Neutrophil (primary cell): ENCODE measurements around the gene N4BP2L1.

Experiments used
- H3K27ac ChIP-seq: fragments of 200-600 bp; sonication (generic); 2 replicates; pipeline ENCODE4 v1.5.1; 2016; ENCODE audit warnings: mild to moderate bottlenecking, moderate library complexity
- H3K27me3 ChIP-seq: fragments of 200-600 bp; sonication (generic); 2 replicates; pipeline ENCODE4 v1.6.0; 2016; ENCODE audit warnings: mild to moderate bottlenecking
- H3K36me3 ChIP-seq: fragments of 200-600 bp; sonication (generic); 2 replicates; pipeline ENCODE4 v1.5.1; 2017
- H3K4me1 ChIP-seq, 2 experiments: fragments of 200-600 bp in 1 of 2; sonication (generic) in 1 of 2; 1 replicate in 1 of 2; 2 replicates in 1 of 2; pipeline versions ENCODE4 v1.5.1 to v1.6.1; 2013 to 2016; ENCODE audit warnings: low read depth in 1 of 2, low read length in 1 of 2, mild to moderate bottlenecking in 1 of 2, moderate library complexity in 1 of 2; ENCODE audit not compliant: control insufficient read depth in 1 of 2, insufficient read depth in 1 of 2
- H3K4me3 ChIP-seq, 2 experiments: fragments of 200-600 bp in 1 of 2; sonication (generic) in 1 of 2; 1 replicate in 1 of 2; 2 replicates in 1 of 2; pipeline ENCODE4 v1.5.1; 2013 to 2016; ENCODE audit warnings: low read depth in 1 of 2, low read length in 1 of 2, mild to moderate bottlenecking in 1 of 2, moderate library complexity in 1 of 2
- H3K9me3 ChIP-seq: fragments of 200-600 bp; sonication (generic); 2 replicates; pipeline ENCODE4 v1.5.1; 2016
- TF ChIP-seq, protein P1 (sequence below): fragments of 200-600 bp; sonication (generic); IDR thresholded peaks from 2 replicates; pipeline ENCODE4 v1.5.1; 2016; ENCODE audit warnings: antibody characterized with exemption

Gene N4BP2L1

DNA sequence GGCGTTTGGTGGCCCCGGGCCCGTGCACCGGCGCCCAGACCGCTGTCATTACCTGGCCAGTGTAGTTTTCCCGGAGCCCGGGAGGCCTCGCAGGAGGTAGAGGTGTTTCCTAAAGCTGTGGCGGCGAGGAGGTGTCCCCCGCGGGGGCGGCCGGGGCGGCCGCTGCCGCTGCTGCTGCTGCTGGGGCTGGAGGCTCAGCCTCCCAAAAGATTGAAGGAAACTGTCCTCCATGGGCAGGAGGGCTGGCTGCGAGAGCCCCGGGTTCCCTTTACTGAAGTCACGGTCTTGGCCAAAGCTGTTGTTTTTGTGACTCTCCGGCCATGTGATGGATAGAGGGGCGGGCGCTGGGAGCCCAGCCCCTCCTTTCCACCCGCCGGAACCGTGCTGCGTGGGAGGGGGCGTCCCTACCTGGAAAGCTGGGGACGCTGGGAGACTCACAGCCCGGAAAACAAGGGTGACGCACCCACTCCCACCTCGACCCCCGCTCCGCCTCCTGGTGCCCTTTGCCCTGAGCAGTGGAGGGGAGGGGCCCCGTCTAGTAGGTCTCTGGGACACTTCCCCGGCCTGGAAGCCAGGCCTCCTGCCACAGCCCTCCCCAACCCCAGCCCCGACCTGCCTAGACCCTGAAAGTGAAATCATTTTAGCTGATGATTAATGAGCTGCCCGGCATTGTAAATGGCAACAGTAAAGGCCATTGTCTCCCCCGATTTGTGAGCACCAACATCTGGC is at the start of gene N4BP2L1:
Gene N4BP2L1, minus strand, starts transcription at position 279 of the 729 bp plus-strand sequence. Its CDS starts 48 bp downstream, at position 231.
- H3K4me1 ChIP-seq = peaks cover 28 to 31% of the 10 kb centered on the region in 2 experiments
- H3K36me3 ChIP-seq = peaks cover 22% of the 10 kb centered on the region
- TF ChIP-seq, protein P1, sequence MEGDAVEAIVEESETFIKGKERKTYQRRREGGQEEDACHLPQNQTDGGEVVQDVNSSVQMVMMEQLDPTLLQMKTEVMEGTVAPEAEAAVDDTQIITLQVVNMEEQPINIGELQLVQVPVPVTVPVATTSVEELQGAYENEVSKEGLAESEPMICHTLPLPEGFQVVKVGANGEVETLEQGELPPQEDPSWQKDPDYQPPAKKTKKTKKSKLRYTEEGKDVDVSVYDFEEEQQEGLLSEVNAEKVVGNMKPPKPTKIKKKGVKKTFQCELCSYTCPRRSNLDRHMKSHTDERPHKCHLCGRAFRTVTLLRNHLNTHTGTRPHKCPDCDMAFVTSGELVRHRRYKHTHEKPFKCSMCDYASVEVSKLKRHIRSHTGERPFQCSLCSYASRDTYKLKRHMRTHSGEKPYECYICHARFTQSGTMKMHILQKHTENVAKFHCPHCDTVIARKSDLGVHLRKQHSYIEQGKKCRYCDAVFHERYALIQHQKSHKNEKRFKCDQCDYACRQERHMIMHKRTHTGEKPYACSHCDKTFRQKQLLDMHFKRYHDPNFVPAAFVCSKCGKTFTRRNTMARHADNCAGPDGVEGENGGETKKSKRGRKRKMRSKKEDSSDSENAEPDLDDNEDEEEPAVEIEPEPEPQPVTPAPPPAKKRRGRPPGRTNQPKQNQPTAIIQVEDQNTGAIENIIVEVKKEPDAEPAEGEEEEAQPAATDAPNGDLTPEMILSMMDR = no peak
- no peaks in the 10 kb centered on the region for H3K27me3 ChIP-seq
- peak within 1 kb of the TSS; percentile 77 for H3K27ac ChIP-seq
- no peaks in the 10 kb centered on the region for H3K9me3 ChIP-seq
- peak within 1 kb of the TSS; percentile 68 for H3K4me3 ChIP-seq

DNA sequence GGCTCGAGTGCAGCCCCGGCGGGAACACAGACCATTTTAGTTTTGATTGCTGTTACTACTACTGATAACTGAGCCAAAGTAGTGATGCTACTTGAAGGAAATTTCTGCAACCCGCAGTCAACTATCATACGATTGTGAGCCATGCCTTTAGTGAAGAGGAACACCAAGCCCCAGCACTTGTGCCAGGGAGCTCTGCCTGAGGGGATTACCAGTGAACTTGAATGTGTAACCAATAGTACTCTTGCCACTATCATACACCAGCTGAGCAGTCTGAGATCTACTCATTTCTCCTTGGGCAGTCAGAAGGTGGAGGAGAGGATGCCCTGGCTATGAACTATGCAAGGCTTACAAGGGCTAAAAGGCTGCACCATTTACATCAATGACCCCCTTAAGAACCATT is 49.0 kb upstream of the N4BP2L1 start:
- Histone ChIP-seq H3K9me3 (no peaks in the 10 kb centered on the region), H3K27me3 (no peaks in the 10 kb centered on the region), H3K36me3 (peaks cover 17% of the 10 kb centered on the region), H3K4me3 (no peak overlapping the region), H3K27ac (no peak overlapping the region), H3K4me1 (no peaks in the 10 kb centered on the region)
- TF ChIP-seq, protein P1 = no peak

DNA sequence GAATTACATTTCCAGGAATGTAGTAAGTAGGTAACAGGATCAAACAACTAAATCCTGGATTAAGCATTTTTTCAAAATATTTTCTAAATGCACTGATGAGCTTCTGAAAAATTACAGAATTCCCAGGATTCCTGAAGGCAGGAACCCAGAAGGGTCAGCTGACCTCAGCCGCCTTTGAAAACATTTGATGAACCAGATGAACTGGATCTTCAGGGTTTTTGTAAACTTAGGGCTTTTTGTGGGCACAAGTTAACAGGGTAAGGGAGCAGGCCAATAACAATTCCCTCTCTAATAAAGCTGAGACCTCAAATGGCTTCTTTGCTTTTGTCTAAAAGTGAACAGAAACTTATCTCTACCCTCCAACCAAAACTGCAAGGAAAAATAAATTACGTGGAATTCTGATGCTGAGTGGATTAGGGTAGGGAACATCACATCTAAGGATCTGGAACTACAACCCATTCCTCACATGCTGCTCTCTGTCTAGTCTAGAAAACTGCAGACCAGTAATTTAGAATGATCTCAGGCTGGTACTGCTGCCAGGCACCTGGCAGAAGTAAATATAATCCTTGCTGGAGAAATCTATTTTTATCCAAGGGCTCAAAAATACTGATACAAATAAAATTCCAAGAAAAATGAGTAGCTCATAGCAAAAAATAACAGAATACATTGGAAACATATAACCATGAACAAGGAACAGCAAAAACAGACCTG is 48.2 kb upstream of the N4BP2L1 start:
- Histone ChIP-seq H3K36me3 (peaks cover 23% of the 10 kb centered on the region), H3K27me3 (no peaks in the 10 kb centered on the region), H3K27ac (no peak overlapping the region), H3K4me1 (no peaks in the 10 kb centered on the region), H3K4me3 (no peak overlapping the region), H3K9me3 (no peaks in the 10 kb centered on the region)
- TF ChIP-seq, protein P1 = no peak

DNA sequence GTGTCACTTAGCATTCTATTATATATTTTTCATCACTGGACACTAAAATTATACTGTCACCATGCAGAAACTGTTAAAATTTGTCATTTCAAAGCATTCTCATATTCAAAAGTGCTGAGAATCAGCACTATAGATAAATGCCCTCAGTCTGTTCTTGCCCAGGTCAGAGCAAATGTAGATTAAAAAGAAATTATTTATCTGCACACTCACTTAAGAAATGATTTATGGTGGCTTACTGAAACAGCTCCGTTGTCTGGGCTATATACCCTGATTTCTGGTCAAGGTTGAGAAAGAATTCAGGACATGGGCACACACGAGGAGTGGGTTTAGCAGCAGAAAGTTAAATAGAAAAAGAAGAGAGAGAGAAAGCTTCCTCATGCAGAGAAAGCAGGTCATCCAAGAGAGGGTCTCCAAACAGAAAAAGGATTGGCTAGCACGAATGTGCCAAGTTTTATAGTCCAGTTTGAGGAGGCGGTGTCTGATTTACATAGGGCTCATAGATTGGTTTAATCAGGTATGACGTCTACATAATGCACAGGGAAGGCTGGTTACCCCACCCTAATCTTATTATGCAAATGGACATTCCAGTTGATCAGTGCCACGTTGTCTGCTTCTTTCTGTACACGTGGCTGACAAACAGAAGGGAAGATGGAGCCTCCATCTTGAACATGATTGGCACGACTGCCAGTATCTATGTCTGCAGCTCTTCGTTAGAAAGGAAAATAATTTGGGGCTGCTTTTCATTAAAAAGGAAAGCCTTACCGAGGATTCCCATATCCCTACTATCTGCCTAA is 47.3 kb upstream of the N4BP2L1 start:
- TF ChIP-seq, protein P1 = no peak
- no peaks in the 10 kb centered on the region for H3K4me1 ChIP-seq
- peaks cover 32% of the 10 kb centered on the region for H3K36me3 ChIP-seq
- no peak overlapping the region for H3K4me3 ChIP-seq
- no peaks in the 10 kb centered on the region for H3K9me3 ChIP-seq
- H3K27me3 ChIP-seq = no peaks in the 10 kb centered on the region
- no peak overlapping the region for H3K27ac ChIP-seq

DNA sequence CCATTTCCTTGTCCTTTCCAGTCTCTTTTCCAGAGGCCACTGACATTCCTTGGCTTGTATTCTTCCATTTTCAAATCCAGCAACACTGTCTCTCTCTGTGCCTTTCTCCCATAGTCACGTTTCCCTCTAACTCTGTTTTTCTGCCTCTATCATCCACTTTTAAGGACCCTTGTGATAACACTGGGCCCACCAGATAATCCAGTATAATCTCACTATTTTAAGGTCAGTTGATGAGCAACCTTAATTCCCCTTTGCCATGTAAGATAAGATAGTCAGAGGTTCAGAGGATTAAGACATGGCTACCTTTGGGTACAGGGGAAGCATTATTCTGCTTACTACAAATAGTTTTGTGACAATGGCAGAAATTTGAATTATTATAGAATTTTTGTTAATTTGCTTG is 45.7 kb upstream of the N4BP2L1 start:
- Histone ChIP-seq H3K4me1 (no peaks in the 10 kb centered on the region), H3K9me3 (no peaks in the 10 kb centered on the region), H3K4me3 (no peak overlapping the region), H3K27me3 (no peaks in the 10 kb centered on the region), H3K27ac (no peak overlapping the region), H3K36me3 (peaks cover 39% of the 10 kb centered on the region)
- TF ChIP-seq, protein P1 = no peak
